ENCODE measurements around the gene GKAP1.
"Not testable (repeated sequence)": the region's sequence is repeated elsewhere in the genome, so short reads cannot be mapped to it uniquely, and the experiment has no call there.

Gene GKAP1

DNA sequence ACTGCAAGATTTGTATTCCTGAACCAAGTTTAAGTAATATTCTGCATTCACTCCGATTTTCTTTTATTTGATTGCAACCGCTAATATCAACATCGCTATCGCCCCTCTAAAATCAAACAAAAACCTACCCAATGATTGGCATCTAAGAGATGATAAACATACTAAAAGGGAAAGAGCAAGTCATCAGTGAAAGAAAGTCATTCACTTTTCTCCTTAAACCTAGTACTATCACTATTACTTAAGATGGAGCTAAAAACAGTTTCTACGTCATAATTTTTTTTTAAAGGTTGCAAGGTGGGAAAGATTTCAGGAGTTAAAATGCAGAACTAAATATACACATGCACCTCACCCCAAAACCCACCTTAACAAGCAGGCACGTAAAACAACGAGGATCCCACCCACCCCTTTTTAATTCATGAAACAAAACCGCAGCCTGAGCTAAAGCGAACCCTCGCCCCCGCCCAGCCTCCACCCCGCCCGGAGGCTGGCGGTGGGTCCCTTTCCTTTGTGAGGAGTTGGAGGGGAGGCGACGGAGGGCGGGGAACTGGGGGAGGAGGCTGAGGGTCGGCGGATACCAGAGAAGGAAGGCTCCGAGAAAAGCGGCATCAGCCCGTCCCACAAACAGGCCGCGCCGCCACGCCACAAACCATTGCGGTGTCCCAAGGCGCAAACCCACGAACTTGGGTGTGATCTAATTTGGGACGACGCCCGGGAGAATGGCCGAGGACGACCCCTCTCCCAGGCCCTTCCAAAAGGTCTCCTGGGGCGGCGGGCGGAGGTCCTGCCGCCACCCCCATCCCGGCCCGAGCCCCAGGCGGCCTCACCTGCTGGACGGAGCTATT, 110.7 kb downstream of the GKAP1 start:
- Histone ChIP-seq H2BK12ac (ENCODE audit: low read length) (peak overlapping the region; percentile 58), H3K27ac (replicated peaks; ENCODE audit: low read length) (peak overlapping the region; percentile 95), H4K91ac (ENCODE audit: low read depth, low read length, poor library complexity) (no peak overlapping the region), H3K4me3 (ENCODE audit: low read length in 2 of 2) (peak overlapping the region; percentile 77 to 99), H3K18ac (ENCODE audit: low read length) (peak overlapping the region; percentile 99), H2AK5ac (ENCODE audit: low read depth, low read length) (peak overlapping the region; percentile 99), H2BK120ac (ENCODE audit: low read depth, low read length) (peak overlapping the region; percentile 72), H2BK15ac (ENCODE audit: low read length) (peak overlapping the region; percentile 98), H4K8ac (ENCODE audit: low read depth, low read length) (no peak overlapping the region), H2AFZ (ENCODE audit: low read length) (peak overlapping the region; percentile 99), H3K36me3 (replicated peaks in 1 of 2; ENCODE audit: control insufficient read depth in 2 of 2, insufficient read depth in 2 of 2, low read length in 2 of 2) (peaks cover 0 to 33% of the 10 kb centered on the region in 2 donors), H2BK5ac (ENCODE audit: low read length) (peak overlapping the region; percentile 99), H3K23ac (ENCODE audit: low read depth, low read length, poor library complexity) (peak overlapping the region; percentile 100), H3K79me1 (ENCODE audit: low read depth, low read length) (peaks cover 7% of the 10 kb centered on the region), H3K4ac (ENCODE audit: low read length) (peak overlapping the region; percentile 98), H3K9ac (ENCODE audit: low read depth, low read length, poor library complexity) (peak overlapping the region; percentile 100), H3K27me3 (ENCODE audit: control insufficient read depth in 3 of 3, insufficient read depth in 3 of 3, low read depth in 1 of 3, low read length in 3 of 3) (no peaks in the 10 kb centered on the region), H3K14ac (ENCODE audit: low read length) (peak overlapping the region; percentile 99), H3K4me2 (ENCODE audit: insufficient read depth, low read length, poor library complexity, severe bottlenecking) (peak overlapping the region; percentile 49), H3K9me3 (replicated peaks in 1 of 2; ENCODE audit: control insufficient read depth in 2 of 2, insufficient read depth in 1 of 2, low read depth in 1 of 2, low read length in 2 of 2) (peaks cover 0 to 19% of the 10 kb centered on the region in 2 donors), H3K4me1 (ENCODE audit: control insufficient read depth in 2 of 2, insufficient read depth in 1 of 2, low read depth in 1 of 2, low read length in 2 of 2) (peaks cover 2 to 4% of the 10 kb centered on the region in 2 donors)
- peak; percentile 70 for DNase-seq (ENCODE audit: low spot score)
- WGBS, 2 donors (ENCODE audit: extremely low coverage in 2 of 2, insufficient read length in 2 of 2, insufficient replicate concordance in 1 of 2), result no CpG with 5 or more reads among the region's 42 CpGs

DNA sequence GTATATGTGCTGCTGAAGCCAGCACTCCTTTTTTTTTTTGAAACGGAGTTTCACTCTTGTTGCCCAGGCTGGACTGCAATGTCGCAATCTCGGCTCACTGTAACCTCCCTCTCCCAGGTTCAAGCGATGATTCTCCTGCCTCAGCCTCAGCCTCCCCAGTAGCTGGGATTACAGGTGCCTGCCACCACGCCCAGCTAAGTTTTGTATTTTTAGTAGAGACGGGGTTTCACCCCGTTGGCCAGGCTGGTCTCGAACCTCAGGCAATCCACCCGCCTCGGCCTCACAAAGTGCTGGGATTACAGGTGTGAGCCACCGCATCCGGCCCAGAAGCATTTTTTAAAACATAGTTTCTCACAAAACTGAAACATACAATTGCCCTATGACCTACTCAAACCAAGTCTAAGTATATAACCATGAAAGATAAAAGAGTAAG, 112.3 kb downstream of the GKAP1 start:
- H2AK5ac ChIP-seq (ENCODE audit: low read depth, low read length); H3K27ac ChIP-seq (replicated peaks; ENCODE audit: low read length): not testable (repeated sequence)
- H3K36me3 ChIP-seq (replicated peaks in 1 of 2; ENCODE audit: control insufficient read depth in 2 of 2, insufficient read depth in 2 of 2, low read length in 2 of 2), result peaks cover 0 to 33% of the 10 kb centered on the region in 2 donors

DNA sequence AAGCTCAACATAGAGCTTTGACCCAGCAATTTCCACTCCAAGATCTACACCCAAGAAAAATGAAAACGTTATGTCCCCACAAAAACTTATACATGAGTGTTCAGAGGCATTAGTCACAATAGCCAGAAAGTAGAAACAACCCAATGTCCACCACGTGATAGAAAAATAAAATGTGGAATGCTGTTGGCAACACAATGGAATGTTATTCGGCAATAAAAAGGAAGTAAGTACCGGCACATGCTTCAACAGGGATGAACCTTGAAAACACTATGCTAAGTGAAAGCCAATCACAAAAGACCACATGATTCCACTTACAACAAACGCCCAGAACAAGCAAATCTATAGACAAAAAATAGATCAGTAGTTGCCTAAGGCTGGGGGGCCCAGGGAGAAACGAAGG, 115.8 kb downstream of the GKAP1 start:
- Histone ChIP-seq H3K14ac (ENCODE audit: low read length) (no peak overlapping the region), H3K4me3 (ENCODE audit: low read length in 2 of 2) (no peak overlapping the region), H2BK120ac (ENCODE audit: low read depth, low read length) (no peak overlapping the region), H4K8ac (ENCODE audit: low read depth, low read length) (no peak overlapping the region), H3K27me3 (ENCODE audit: control insufficient read depth in 3 of 3, insufficient read depth in 3 of 3, low read depth in 1 of 3, low read length in 3 of 3) (no peaks in the 10 kb centered on the region), H3K18ac (ENCODE audit: low read length) (no peak overlapping the region), H3K4ac (ENCODE audit: low read length) (no peak overlapping the region), H2AK5ac (ENCODE audit: low read depth, low read length) (no peak overlapping the region), H2AFZ (ENCODE audit: low read length) (no peak overlapping the region), H3K27ac (replicated peaks; ENCODE audit: low read length) (no peak overlapping the region), H3K9me3 (replicated peaks in 1 of 2; ENCODE audit: control insufficient read depth in 2 of 2, insufficient read depth in 1 of 2, low read depth in 1 of 2, low read length in 2 of 2) (peaks cover 0 to 19% of the 10 kb centered on the region in 2 donors), H4K91ac (ENCODE audit: low read depth, low read length, poor library complexity) (no peak overlapping the region), H3K79me1 (ENCODE audit: low read depth, low read length) (peaks cover 6% of the 10 kb centered on the region), H2BK15ac (ENCODE audit: low read length) (no peak overlapping the region), H2BK5ac (ENCODE audit: low read length) (no peak overlapping the region), H3K9ac (ENCODE audit: low read depth, low read length, poor library complexity) (no peak overlapping the region), H3K36me3 (replicated peaks in 1 of 2; ENCODE audit: control insufficient read depth in 2 of 2, insufficient read depth in 2 of 2, low read length in 2 of 2) (peaks cover 0 to 49% of the 10 kb centered on the region in 2 donors), H3K4me2 (ENCODE audit: insufficient read depth, low read length, poor library complexity, severe bottlenecking) (no peak overlapping the region), H2BK12ac (ENCODE audit: low read length) (no peak overlapping the region), H3K23ac (ENCODE audit: low read depth, low read length, poor library complexity) (no peak overlapping the region), H3K4me1 (ENCODE audit: control insufficient read depth in 2 of 2, insufficient read depth in 1 of 2, low read depth in 1 of 2, low read length in 2 of 2) (peaks cover 0 to 1% of the 10 kb centered on the region in 2 donors)
- DNase-seq (ENCODE audit: low spot score), result no peak
- WGBS, 2 donors (ENCODE audit: extremely low coverage in 2 of 2, insufficient read length in 2 of 2, insufficient replicate concordance in 1 of 2), result no CpG with 5 or more reads among the region's 6 CpGs

More for the DNA sequence above, 112.3 kb downstream of the GKAP1 start:
- H3K27me3 ChIP-seq (ENCODE audit: control insufficient read depth in 3 of 3, insufficient read depth in 3 of 3, low read depth in 1 of 3, low read length in 3 of 3); H3K9ac ChIP-seq (ENCODE audit: low read depth, low read length, poor library complexity); H2BK120ac ChIP-seq (ENCODE audit: low read depth, low read length); H2BK5ac ChIP-seq (ENCODE audit: low read length); DNase-seq (ENCODE audit: low spot score); H2BK15ac ChIP-seq (ENCODE audit: low read length); H3K4me2 ChIP-seq (ENCODE audit: insufficient read depth, low read length, poor library complexity, severe bottlenecking); H3K18ac ChIP-seq (ENCODE audit: low read length); H3K23ac ChIP-seq (ENCODE audit: low read depth, low read length, poor library complexity); H2AFZ ChIP-seq (ENCODE audit: low read length); H3K4ac ChIP-seq (ENCODE audit: low read length); H2BK12ac ChIP-seq (ENCODE audit: low read length); H4K91ac ChIP-seq (ENCODE audit: low read depth, low read length, poor library complexity); H3K14ac ChIP-seq (ENCODE audit: low read length); H4K8ac ChIP-seq (ENCODE audit: low read depth, low read length); H3K79me1 ChIP-seq (ENCODE audit: low read depth, low read length); H3K4me1 ChIP-seq (ENCODE audit: control insufficient read depth in 2 of 2, insufficient read depth in 1 of 2, low read depth in 1 of 2, low read length in 2 of 2): not testable (repeated sequence)
- WGBS, 2 donors (ENCODE audit: extremely low coverage in 2 of 2, insufficient read length in 2 of 2, insufficient replicate concordance in 1 of 2), result no CpG with 5 or more reads among the region's 12 CpGs
- H3K9me3 ChIP-seq (replicated peaks in 1 of 2; ENCODE audit: control insufficient read depth in 2 of 2, insufficient read depth in 1 of 2, low read depth in 1 of 2, low read length in 2 of 2), result peaks cover 0 to 19% of the 10 kb centered on the region in 2 donors
- peak overlapping the region in 1 of 2 donors; percentile 77 for H3K4me3 ChIP-seq (ENCODE audit: low read length in 2 of 2)

DNA sequence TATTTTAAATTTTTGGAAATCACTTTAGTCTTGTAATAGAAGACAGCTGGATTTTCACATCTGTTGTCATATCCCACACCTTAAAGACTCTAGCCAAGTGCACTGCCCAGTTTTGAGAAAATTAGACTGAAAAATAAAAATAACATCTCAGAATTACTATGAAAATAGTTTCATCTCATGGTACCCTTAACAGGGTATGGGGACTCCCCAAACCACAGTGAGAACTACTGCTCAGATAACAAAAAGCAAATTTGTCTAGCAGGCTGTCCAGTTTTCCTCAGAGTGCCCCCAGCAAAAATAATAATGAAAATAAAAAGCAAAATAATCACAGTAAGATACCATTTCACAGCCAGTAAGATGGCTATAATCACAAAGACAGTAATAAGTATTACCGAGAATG, 116.3 kb downstream of the GKAP1 start:
- H3K9ac ChIP-seq (ENCODE audit: low read depth, low read length, poor library complexity), result no peak overlapping the region
- no peak overlapping the region for H2AFZ ChIP-seq (ENCODE audit: low read length)

More for the DNA sequence above, 116.3 kb downstream of the GKAP1 start:
- H2BK15ac ChIP-seq (ENCODE audit: low read length), result no peak overlapping the region
- H3K4me2 ChIP-seq (ENCODE audit: insufficient read depth, low read length, poor library complexity, severe bottlenecking), result no peak overlapping the region
- no peak overlapping the region for H2AK5ac ChIP-seq (ENCODE audit: low read depth, low read length)
- peaks cover 0 to 19% of the 10 kb centered on the region in 2 donors for H3K9me3 ChIP-seq (replicated peaks in 1 of 2; ENCODE audit: control insufficient read depth in 2 of 2, insufficient read depth in 1 of 2, low read depth in 1 of 2, low read length in 2 of 2)
- H2BK120ac ChIP-seq (ENCODE audit: low read depth, low read length), result no peak overlapping the region
- no peak overlapping the region for H3K4me3 ChIP-seq (ENCODE audit: low read length in 2 of 2)
- no CpG with 5 or more reads among the region's 1 CpG for WGBS, 2 donors (ENCODE audit: extremely low coverage in 2 of 2, insufficient read length in 2 of 2, insufficient replicate concordance in 1 of 2)
- H3K14ac ChIP-seq (ENCODE audit: low read length), result no peak overlapping the region
- peaks cover 0 to 49% of the 10 kb centered on the region in 2 donors for H3K36me3 ChIP-seq (replicated peaks in 1 of 2; ENCODE audit: control insufficient read depth in 2 of 2, insufficient read depth in 2 of 2, low read length in 2 of 2)
- H4K91ac ChIP-seq (ENCODE audit: low read depth, low read length, poor library complexity), result no peak overlapping the region
- peaks cover 0 to 1% of the 10 kb centered on the region in 2 donors for H3K4me1 ChIP-seq (ENCODE audit: control insufficient read depth in 2 of 2, insufficient read depth in 1 of 2, low read depth in 1 of 2, low read length in 2 of 2)
- no peak overlapping the region for H3K4ac ChIP-seq (ENCODE audit: low read length)
- H3K27ac ChIP-seq (replicated peaks; ENCODE audit: low read length), result no peak overlapping the region
- no peak overlapping the region for H2BK12ac ChIP-seq (ENCODE audit: low read length)
- no peak overlapping the region for H2BK5ac ChIP-seq (ENCODE audit: low read length)
- H3K79me1 ChIP-seq (ENCODE audit: low read depth, low read length), result peaks cover 6% of the 10 kb centered on the region
- no peak overlapping the region for H3K23ac ChIP-seq (ENCODE audit: low read depth, low read length, poor library complexity)
- no peaks in the 10 kb centered on the region for H3K27me3 ChIP-seq (ENCODE audit: control insufficient read depth in 3 of 3, insufficient read depth in 3 of 3, low read depth in 1 of 3, low read length in 3 of 3)
- no peak for DNase-seq (ENCODE audit: low spot score)
- H3K18ac ChIP-seq (ENCODE audit: low read length), result no peak overlapping the region
- no peak overlapping the region for H4K8ac ChIP-seq (ENCODE audit: low read depth, low read length)
